D341Med (cell line): ENCODE measurements around the gene CABP7.
A peak's percentile ranks its signal among the peaks of the same experiment; 100 is the strongest.

Source experiments
- DNase-seq: peaks from one replicate; pipeline ENCODE4 v3.0.0; 2012; ENCODE audit warnings: low spot score

The CABP7 gene

DNA sequence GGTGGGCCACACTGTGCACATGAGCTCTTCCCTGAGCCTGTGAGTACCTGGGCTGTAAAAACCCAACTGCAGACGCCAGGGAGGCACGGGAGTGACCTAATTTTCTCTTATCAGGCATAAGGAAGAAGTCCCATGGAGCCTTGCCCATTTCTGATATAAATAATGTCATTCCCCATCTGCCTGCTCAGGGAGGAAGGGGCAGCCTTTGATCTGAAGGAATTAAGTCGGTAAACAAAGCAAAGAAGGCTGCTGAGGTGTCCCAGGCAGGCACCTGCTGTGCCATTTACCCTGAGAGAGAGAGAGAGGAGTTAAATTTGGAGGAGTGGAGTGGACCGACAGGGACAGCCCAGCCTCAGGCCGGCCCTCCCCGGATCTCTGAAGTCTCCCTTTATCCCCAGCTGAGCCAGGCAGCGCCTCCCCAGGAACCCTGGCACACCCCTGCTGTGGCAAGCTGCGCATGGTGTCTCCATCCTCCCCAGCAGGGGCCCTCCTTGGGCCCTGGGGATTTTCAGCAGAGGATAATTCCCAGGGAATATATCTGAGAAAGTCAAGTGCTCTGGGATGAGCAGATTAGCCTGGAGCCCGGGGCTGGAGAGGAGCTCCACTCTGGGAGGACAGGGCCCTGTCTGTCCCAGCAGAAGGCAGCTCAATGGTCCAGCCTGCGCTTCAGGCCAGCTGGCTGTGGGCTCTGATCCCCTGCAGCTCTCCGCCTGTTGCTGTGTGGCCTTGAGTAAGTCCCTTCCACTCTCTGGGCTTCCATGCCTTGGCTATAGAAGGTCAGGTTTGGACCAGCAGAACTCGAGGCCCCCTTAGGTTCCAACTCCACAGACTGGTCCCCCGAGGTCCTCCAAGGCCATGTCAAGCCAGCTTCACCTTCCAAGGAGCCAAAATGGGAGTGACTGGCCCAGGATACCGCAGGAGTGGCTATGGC, 17.5 kb upstream of the CABP7 start:
- peak; percentile 87 for DNase-seq

GRCh38 chr22:29702931-29703501, 16.8 kb upstream of the CABP7 start:
- DNase-seq, result no peak

DNA sequence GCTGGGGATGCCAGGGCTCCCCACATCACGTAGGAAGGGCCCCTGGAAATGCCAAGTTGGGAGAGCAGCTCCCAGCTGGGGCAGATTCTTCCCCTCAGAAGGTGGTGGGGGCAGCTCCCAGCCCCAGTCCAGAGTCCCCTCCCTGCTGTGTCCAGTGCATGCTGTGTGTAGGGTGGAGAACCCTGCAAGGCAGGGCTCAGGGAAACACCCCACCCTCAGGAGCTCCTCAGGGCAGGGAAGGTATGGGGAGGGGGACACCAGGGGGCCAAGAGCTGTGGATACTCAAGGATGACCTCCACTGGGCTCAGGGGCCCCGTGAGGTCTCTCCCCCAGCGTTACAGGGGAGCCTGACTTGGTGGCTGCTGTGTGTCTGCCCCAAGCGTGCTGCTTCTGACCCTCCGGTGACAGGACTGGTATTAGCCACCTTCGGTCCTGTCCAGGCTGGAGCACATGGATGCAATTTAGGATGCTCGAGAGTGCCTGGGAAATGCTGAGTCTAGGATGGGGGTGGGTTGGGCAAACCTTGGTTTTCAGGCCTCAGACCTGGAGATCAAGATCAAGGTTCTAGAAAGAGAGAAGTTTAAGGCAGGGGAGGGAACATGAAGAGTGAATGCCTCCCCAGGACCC, 16.1 kb upstream of the CABP7 start:
- DNase-seq, result no peak

GRCh38 chr22:29704528-29705285, 15.1 kb upstream of the CABP7 start:
- no peak for DNase-seq

GRCh38 chr22:29705651-29706050, 14.2 kb upstream of the CABP7 start:
- DNase-seq, result no peak

DNA sequence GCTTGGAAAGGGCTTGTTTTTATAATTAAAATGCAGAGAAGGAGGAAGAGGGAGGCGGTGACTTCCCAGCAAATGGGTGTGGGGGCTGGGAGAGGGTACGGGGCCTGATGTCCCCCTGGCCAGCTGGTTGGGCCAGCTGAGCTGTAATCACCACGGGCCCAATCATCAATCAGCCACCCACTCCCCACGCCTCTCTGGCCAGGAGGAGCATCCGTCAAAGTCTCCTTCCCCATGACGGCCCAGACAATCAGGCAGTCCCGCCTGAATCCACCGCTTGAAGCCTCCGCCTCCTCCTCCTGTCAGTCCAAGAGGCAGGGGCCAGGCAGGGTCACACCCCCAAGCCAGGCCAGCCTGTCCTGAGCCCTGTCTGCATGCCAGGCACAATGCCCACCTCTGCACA, 13.3 kb upstream of the CABP7 start:
- no peak for DNase-seq

DNA sequence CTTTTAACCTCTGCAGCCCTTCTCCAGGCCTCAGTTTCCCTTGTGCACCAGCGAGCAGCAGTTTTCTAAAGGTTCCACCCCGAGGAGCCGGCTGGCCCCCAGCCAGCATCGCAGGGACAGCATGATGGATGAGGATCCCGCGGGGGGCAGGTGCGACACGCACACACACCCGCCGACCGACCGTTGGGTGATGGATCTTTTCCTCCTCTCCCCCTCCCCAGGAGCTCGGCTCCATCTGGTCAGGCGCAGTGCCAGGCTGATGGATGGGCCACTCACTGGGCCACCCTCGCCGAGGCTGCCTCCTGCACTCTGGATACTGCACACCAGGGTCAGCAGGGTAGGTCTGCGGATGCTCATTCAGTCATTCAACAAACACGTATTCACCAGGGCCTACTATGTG, 12.8 kb upstream of the CABP7 start:
- DNase-seq, result no peak

DNA sequence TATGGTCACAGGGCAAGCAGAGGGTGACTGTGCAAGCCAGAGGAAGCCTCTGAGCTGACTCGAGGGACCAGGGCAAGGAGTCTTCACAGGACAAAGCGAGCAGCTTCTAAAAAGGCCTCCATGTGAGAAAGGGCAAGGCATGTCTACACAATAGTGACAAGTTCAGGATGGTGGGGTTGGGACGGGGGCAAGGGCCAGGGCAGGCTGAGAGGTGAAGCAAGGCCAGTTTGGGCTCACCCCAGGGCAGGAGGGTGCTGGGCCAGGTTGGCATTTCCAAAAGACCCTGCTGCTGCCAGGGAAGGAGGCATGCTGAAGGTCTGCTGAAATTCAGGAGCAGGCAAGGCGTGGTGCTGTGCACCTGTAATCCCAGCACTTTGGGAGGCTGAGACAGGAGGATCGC, 12.3 kb upstream of the CABP7 start:
- no peak for DNase-seq

DNA sequence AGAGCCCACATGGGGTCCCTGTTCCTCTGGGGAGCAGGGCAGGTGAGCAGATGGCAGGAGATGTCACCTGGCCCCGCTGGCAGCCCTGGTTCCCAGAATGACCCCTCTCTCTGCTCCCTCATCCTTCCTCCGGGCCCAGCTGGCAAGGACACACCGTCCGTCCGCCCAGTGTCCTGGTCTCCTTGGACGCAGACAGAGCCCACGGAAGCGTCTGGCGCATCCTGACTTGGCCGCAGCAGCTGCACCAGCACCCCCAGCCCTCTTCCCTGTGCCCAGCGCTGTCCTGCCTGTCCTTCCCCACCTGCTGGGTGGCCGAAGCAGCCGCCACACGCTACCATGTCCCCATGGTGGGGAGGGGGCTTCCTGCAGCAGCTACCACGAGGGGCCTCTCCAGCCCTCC, 9.6 kb upstream of the CABP7 start:
- DNase-seq, result no peak

GRCh38 chr22:29710922-29711593, 8.7 kb upstream of the CABP7 start:
- no peak for DNase-seq

DNA sequence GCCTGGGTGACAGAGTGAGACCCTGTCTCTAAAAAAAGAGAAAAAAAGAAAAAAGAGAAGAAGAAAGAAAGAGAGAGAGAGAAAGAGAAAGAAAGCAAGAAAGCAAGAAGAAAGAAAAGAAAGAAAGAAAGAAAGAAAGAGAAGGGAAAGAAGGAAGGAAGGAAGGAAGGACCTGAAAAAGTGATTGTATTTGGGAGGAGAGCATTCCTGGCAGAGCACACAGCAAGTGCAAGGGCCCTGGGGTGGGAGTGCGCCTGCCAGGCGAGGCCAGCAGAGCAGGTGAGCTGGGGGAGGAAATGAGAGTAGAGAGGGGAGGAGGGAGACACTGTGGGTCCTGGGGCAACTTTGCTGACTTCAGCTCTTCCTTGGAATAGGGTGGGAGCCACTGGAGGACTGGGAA, 7.7 kb upstream of the CABP7 start:
- no peak for DNase-seq

DNA sequence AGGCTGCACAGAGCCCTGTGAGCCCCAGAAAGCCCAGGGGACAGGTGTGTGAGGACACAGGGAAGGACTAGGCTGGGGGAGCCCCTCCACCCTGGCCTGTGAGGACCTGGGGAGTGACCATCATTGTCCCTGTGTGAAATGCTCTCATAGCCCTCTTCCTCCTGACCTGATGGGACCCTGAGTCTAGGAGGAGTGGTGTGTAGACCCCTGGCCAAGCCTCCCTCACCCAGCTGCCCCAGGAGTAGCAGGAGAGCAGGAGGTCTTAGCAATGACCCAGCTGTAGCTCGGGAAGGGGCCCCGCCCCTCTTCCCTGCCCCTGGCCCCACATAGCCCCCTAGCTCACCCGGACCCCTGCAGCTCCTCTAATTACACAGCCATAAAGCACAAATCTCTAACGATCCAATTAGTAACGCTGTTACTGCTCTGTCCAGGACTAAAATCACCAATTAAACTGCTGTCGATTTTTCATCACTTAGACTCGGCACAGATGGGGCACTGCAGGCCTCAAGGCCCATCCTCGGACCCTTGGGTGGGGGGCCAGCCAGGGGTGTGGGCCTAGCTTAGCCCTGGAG, 6.6 kb upstream of the CABP7 start:
- no peak for DNase-seq

- DNase-seq, result peak; percentile 66
Observed at GRCh38 chr22:29715240-29715639, 4.6 kb upstream of the CABP7 start.

DNA sequence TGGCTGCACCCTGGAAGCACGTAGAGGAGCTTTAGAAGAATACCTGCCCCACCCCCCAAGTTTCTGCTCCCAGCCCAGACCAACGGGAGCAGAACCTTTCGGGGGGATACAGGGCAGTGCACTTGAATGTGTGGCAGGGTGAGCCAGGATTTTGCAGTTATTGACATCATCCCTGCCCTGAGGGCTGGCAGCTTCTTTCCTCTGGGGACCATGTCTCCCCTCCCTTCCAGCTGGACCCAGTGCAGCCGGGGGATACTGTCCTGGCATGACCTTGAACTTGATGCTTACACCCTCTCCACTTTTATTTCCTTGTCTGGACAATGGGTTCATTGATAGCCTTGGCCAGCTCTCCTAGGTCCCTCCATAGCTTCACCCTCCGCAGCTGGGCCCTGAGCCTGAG, 4.1 kb upstream of the CABP7 start:
- no peak for DNase-seq

GRCh38 chr22:29716814-29717545, 2.8 kb upstream of the CABP7 start:
- DNase-seq, result no peak

- no peak for DNase-seq
Observed at GRCh38 chr22:29717789-29718188, 2.0 kb upstream of the CABP7 start.

DNA sequence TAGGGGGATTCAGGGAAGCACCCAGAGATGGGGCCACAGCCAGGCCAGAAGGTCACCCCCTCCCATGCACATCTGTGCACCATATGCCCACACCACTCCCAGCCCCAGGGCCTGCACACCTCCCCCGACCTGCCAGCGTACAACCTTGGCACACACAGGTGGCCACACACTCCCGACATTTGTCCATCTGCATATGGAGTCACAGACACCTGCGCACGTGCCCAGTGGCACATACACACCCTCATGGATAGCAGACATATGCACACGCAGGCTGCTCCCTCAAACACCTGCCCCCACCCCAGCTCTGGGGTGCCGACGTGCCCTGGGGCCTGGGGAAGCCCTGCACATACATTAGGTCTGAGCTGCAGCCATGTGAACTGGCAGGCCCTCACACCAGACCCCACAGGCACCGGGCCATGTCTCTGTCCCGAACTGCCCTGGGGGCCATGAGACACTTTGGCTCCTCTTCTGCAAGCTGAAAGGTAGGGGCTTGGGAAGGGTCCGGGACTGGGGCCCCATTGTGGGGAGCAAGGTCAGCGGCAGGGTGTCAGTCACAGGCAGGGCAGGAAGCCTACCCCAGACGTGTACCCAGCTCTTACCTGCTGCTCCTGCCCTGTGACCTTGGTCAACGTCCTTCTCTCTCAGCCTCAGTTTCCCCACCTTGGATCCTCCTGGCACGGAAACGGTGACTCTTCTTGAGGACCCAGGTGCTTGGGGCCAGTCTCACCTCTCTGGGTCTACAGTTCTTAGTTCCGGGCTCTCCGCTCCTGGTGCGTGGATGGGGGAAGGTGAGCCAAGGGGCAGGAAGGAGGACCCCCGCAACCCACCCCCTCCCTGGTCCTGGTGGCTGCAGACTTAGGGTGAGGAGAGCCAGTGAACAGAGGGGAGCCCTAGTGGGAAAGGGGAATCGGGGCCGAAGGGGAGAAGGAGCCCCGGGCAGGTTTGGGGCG, 579 bp upstream of the CABP7 start:
- DNase-seq, result no peak

DNA sequence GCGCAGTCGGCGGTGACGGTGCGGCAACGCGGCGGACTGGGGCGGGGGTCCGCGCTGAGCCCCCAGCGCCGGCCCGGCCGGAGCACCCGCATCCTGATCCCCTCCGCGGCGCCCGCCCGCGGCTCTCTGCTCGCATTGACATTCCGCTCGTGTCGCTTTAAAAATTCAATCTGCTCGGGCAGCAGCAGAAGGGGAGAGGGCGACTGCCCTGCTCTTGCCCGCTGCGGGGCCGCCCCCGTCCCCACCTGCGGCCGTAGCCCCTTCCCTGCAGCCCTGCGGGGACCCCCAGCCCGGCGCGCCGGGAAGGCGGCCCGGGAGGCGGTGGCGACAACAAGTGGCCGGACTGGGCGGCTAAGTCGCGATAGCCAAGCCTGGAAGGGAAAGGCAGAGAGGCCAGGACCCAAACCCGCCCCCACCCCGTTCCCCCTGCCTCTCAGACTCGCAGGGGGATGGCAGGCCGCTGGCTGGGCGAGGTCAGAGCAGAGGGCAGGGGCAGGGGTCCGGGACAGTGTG, 1.1 kb downstream of the CABP7 start:
- DNase-seq, result no peak

DNA sequence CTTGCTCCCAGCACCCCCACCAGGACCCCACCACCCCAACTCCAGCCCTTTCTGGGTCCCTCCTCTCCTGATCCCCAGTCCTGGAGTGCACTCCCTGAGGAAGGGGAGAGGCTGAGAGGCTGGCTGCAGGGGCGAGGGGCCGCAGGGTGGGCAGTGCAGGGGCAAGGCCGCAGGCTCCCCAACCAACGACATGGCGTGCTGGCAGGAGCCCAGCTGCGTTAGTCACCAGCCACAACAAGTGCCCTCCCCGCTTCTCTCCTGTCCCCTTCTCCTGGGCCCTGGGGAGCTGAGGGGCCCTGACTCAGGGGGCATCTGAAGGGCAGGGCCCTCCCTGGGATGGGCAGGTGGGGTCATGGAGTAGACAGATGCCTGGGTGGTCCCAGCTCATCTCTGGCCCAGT, 2.3 kb downstream of the CABP7 start:
- no peak for DNase-seq

GRCh38 chr22:29722587-29722986, 2.8 kb downstream of the CABP7 start:
- no peak for DNase-seq
